AG04449 (cell line): ENCODE results near the gene ACP2.
A peak's percentile ranks its signal among the peaks of the same experiment; 100 is the strongest.

Source experiments
- CTCF ChIA-PET: fragments of 350-600 bp; formaldehyde crosslinking; extraction: SDS; loops from one replicate; lab custom pipeline; 2021; ENCODE audit warnings: antibody characterized with exemption; lab: Yijun Ruan, JAX
- POLR2A ChIA-PET: fragments of 400-600, 350-600 bp; formaldehyde crosslinking; extraction: SDS; loops from one replicate; lab custom pipeline; 2020; ENCODE audit warnings: antibody characterized with exemption, inconsistent platforms; lab: Yijun Ruan, JAX
- DNase-seq: peaks from one replicate; pipeline ENCODE4 v3.0.0-alpha.2; 2010; ENCODE audit warnings: low read depth, low spot score
- H3K4me3 ChIP-seq: 2 replicates; pipeline ENCODE4 v1.5.1; 2011; ENCODE audit warnings: low read depth, mild to moderate bottlenecking, control low read depth, low read length
- CTCF ChIP-seq: IDR thresholded peaks from one replicate; pipeline ENCODE4 v1.5.1; 2011; ENCODE audit warnings: mild to moderate bottlenecking, moderate library complexity, low read length, control low read depth, inconsistent platforms; ENCODE audit not compliant: insufficient read depth; ENCODE audit errors: missing control alignments

Gene ACP2, protein sequence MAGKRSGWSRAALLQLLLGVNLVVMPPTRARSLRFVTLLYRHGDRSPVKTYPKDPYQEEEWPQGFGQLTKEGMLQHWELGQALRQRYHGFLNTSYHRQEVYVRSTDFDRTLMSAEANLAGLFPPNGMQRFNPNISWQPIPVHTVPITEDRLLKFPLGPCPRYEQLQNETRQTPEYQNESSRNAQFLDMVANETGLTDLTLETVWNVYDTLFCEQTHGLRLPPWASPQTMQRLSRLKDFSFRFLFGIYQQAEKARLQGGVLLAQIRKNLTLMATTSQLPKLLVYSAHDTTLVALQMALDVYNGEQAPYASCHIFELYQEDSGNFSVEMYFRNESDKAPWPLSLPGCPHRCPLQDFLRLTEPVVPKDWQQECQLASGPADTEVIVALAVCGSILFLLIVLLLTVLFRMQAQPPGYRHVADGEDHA

DNA sequence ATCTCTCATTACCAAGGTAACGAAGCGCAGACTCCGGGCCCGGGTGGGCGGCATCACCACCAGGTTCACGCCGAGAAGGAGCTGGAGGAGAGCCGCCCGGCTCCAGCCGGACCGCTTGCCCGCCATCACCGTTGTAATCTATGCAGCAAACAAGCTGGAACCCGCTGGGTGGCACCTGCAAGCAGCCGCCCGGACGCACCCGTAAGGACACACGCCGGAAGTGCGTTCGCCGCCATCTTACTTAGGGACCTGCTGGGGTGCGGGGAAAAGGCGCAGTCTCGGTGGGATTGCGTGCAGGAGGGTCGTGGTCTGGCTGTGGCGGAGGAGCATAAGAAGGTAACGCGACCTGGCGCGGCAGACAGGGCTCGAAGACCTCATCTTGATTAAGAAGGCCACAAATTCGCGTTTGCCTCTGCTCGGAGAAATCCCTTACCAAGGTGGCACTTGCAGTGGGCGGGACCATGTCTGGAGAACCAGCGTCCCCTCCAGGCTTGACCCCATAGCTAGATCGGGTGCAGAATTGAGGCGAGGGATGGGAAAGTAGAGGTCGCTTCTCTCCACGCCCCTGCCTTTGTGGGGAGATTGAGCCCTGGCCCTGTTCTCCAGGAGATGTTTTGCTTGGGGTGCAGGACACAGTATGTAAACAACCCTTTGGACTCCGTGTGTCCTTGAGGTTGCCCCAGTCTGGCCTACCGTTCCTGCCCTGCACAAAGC, at the start of gene ACP2:
ACP2 (minus strand) TSS at position 151 of the 714 bp plus-strand sequence; CDS start at position 126, 25 bp downstream.
- ChIA-PET CTCF (interaction anchor here (0.7 to 7.0 kb wide), 15 partner anchors 9 to 125 kb away, joined by 3 to 55 read pairs (median 4); partner anchors contain the start of genes ARFGAP2, NR1H3 and PACSIN3), POLR2A (interaction anchor here (0.7 to 2.2 kb wide), 15 partner anchors 9 to 167 kb away, joined by 3 to 14 read pairs (median 5); partner anchors contain the start of gene NR1H3)
- DNase-seq = no peak

DNA sequence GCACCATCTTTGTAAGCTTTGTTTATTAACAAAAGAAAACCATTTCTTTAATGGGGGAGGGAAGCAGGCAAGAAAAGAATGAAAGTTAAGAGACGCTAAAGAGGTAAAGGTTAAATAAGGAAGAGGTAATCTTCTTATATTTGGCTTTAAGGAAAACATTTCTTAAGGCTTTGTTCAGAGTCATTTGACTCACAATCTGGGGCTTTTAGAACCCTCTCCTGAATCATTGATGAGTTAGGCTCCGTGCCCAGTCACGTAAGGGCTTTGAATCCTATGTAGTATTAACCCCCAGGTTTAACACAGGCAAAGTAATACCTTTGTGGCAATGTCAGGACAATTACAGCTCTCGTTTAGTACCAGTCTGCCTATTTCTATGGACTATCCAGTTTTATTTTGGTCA, 47.4 kb upstream of the ACP2 start:
- ChIA-PET POLR2A (no interaction called here), CTCF (interaction anchor here (1.1 to 1.2 kb wide), 2 partner anchors 25 to 59 kb away, joined by 3 to 5 read pairs; no protein-coding TSS in a partner anchor)
- no peak overlapping the region for H3K4me3 ChIP-seq
- no peak for TF ChIP-seq CTCF
- no peak for DNase-seq

More for the DNA sequence above, at the start of gene ACP2:
- H3K4me3 ChIP-seq = peak within 1 kb of the TSS; percentile 72
- peak; percentile 48 for TF ChIP-seq CTCF

GRCh38 chr11:47295385-47295784, 46.8 kb upstream of the ACP2 start:
- no peak overlapping the region for H3K4me3 ChIP-seq
- DNase-seq = no peak
- TF ChIP-seq CTCF = no peak
- POLR2A ChIA-PET = no interaction called here
- CTCF ChIA-PET = interaction anchor here (1.0 to 1.2 kb wide), 3 partner anchors 24 to 80 kb away, joined by 3 to 5 read pairs (median 3); partner anchors contain the start of gene DDB2

DNA sequence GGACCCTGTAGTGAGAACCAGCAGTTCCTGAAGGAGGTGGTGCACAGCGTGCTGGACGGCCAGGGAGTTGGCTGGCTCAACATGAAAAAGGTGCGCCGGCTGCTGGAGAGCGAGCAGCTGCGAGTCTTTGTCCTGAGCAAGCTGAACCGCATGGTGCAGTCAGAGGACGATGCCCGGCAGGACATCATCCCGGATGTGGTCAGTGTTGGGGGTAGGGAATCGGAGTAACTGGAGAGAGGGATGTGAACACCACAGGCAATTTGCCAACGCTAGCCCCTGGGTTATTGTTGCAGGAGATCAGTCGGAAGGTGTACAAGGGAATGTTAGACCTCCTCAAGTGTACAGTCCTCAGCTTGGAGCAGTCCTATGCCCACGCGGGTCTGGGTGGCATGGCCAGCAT, 41.2 kb upstream of the ACP2 start:
- ChIA-PET POLR2A (no interaction called here), CTCF (no interaction called here)
- TF ChIP-seq CTCF = no peak
- no peak overlapping the region for H3K4me3 ChIP-seq
- DNase-seq = no peak

GRCh38 chr11:47288066-47288465, 39.5 kb upstream of the ACP2 start:
- TF ChIP-seq CTCF = no peak
- ChIA-PET POLR2A (no interaction called here), CTCF (no interaction called here)
- H3K4me3 ChIP-seq = no peak overlapping the region
- DNase-seq = no peak
